ENCODE data around the gene OR5I1. TPM values are rescaled to one million over a fixed set of nuclear protein-coding genes. Genes with fewer than 3 reads are reported as not detected.
A peak's percentile ranks its signal among the peaks of the same experiment; 100 is the strongest.
"Not testable (repeated sequence)": the region's sequence is repeated elsewhere in the genome, so short reads cannot be mapped to it uniquely, and the experiment has no call there.

The OR5I1 gene
- not detected for total RNA-seq
- long read RNA-seq: 0 reads

GRCh38 chr11:55936300-55936699 lies at the start of gene OR5I1:
Gene OR5I1 (minus strand): TSS chr11:55936400. CDS start chr11:55936400, 0 bp downstream.
- no peak for DNase-seq
- intact Hi-C loops (cut with DNase I, micrococcal nuclease): no loop called here
- no peak for ATAC-seq

GRCh38 chr11:55970935-55971334 lies 34.7 kb upstream of the OR5I1 start:
- intact Hi-C loops (cut with DNase I, micrococcal nuclease): no loop called here
- ATAC-seq: no peak
- DNase-seq: no peak

- intact Hi-C loops (cut with DNase I, micrococcal nuclease): no loop called here
- ATAC-seq (no peak), DNase-seq (no peak)
Observed at GRCh38 chr11:55969845-55970244, 33.6 kb upstream of the OR5I1 start, which contains the start of gene OR10AG1. Gene OR10AG1 (minus strand): TSS chr11:55969945. CDS start chr11:55969907, 38 bp downstream.

- no peak for DNase-seq
- no peak for ATAC-seq
- intact Hi-C loops (cut with DNase I, micrococcal nuclease): no loop called here
Observed at GRCh38 chr11:55967914-55968313, 31.7 kb upstream of the OR5I1 start.

GRCh38 chr11:55966391-55966790 lies 30.2 kb upstream of the OR5I1 start:
- DNase-seq (no peak), ATAC-seq (no peak)
- intact Hi-C loops (cut with DNase I, micrococcal nuclease): no loop called here

- intact Hi-C loops (cut with DNase I, micrococcal nuclease): no loop called here
- no peak for ATAC-seq
- DNase-seq: no peak
Observed at GRCh38 chr11:55956521-55956920, 20.3 kb upstream of the OR5I1 start.

- no peak for DNase-seq
- intact Hi-C loops (cut with DNase I, micrococcal nuclease): no loop called here
- ATAC-seq: no peak
Observed at GRCh38 chr11:55949330-55949729, 13.1 kb upstream of the OR5I1 start.

- DNase-seq (no peak), ATAC-seq (peak; percentile 48)
- intact Hi-C loops (cut with DNase I, micrococcal nuclease): loop anchor here in 1 of 2 donors (5.0 kb wide), 1 partner anchor 839 kb away; no protein-coding TSS in a partner anchor
Observed at GRCh38 chr11:55942785-55943392, 6.7 kb upstream of the OR5I1 start.

- intact Hi-C loops (cut with DNase I, micrococcal nuclease): no loop called here
- no peak for ATAC-seq
Observed at GRCh38 chr11:55920537-55920936, 15.7 kb downstream of the OR5I1 start.

GRCh38 chr11:55914482-55914881 lies 21.7 kb downstream of the OR5I1 start, which contains the start of gene OR5W2:
Gene OR5W2 (minus strand): TSS chr11:55914582. CDS start chr11:55914582, 0 bp downstream.
- intact Hi-C loops (cut with DNase I, micrococcal nuclease): no loop called here
- DNase-seq: no peak
- ATAC-seq: no peak

More at GRCh38 chr11:55920537-55920936, 15.7 kb downstream of the OR5I1 start:
- DNase-seq: no peak

- ATAC-seq (no peak), DNase-seq (no peak)
- intact Hi-C loops (cut with DNase I, micrococcal nuclease): no loop called here
Observed at GRCh38 chr11:55902308-55902707, 33.9 kb downstream of the OR5I1 start.

- ATAC-seq: no peak
- intact Hi-C loops (cut with DNase I, micrococcal nuclease): no loop called here
- no peak for DNase-seq
Observed at GRCh38 chr11:55895216-55895615, 41.0 kb downstream of the OR5I1 start.

- DNase-seq; intact Hi-C loops (cut with DNase I, micrococcal nuclease); ATAC-seq: not testable (repeated sequence)
Observed at GRCh38 chr11:55885481-55885880, 50.7 kb downstream of the OR5I1 start.

Other genes with a start within 250 kb of the OR5I1 start
- not detected for gene OR5D13, start 163.0 kb downstream of the OR5I1 start, total RNA-seq
- gene OR5D14, start 140.8 kb downstream of the OR5I1 start, total RNA-seq: not detected
- gene OR5L1, start 125.0 kb downstream of the OR5I1 start, total RNA-seq: not detected
- gene OR5D18, start 116.8 kb downstream of the OR5I1 start, total RNA-seq: not detected
- gene OR5L2, start 109.2 kb downstream of the OR5I1 start, total RNA-seq: not detected
- not detected for gene OR5D16, start 97.6 kb downstream of the OR5I1 start, total RNA-seq
- not detected for gene TRIM51, start 53.1 kb downstream of the OR5I1 start, total RNA-seq
- not detected for gene OR5W2, start 21.8 kb downstream of the OR5I1 start, total RNA-seq
- gene OR10AG1, start 33.5 kb upstream of the OR5I1 start, total RNA-seq: not detected
- gene OR5F1, start 58.2 kb upstream of the OR5I1 start, total RNA-seq: not detected
- not detected for gene OR5AS1, start 91.3 kb upstream of the OR5I1 start, total RNA-seq
- not detected for gene OR8I2, start 156.9 kb upstream of the OR5I1 start, total RNA-seq
- gene OR8H2, start 167.3 kb upstream of the OR5I1 start, total RNA-seq: not detected
- not detected for gene OR8H3, start 186.0 kb upstream of the OR5I1 start, total RNA-seq
- not detected for gene OR8J3, start 203.8 kb upstream of the OR5I1 start, total RNA-seq
- not detected for gene OR8K5, start 223.9 kb upstream of the OR5I1 start, total RNA-seq
- gene OR5J2, start 240.2 kb upstream of the OR5I1 start, total RNA-seq: not detected

All from left colon (tissue), 2 donors.